ENCODE data around the gene FARP1. TPM values are rescaled to one million over a fixed set of nuclear protein-coding genes. Genes with fewer than 3 reads are reported as not detected.

Gene FARP1
- total RNA-seq, 1 donor from 2014 or later, result 71.3 TPM

GRCh38 chr13:98440390-98441055 is 297.6 kb downstream of the FARP1 start:
- intact Hi-C loops (cut with DNase I), result loop anchor here (10.0 kb wide), 1 partner anchor 404 kb away; no protein-coding TSS in a partner anchor
- no peak for DNase-seq (ENCODE audit: low spot score)

- intact Hi-C loops (cut with DNase I), result loop anchor here (10.0 kb wide), 1 partner anchor 404 kb away; no protein-coding TSS in a partner anchor
- DNase-seq (ENCODE audit: low spot score), result no peak
Observed at GRCh38 chr13:98441056-98441676, 298.3 kb downstream of the FARP1 start.

DNA sequence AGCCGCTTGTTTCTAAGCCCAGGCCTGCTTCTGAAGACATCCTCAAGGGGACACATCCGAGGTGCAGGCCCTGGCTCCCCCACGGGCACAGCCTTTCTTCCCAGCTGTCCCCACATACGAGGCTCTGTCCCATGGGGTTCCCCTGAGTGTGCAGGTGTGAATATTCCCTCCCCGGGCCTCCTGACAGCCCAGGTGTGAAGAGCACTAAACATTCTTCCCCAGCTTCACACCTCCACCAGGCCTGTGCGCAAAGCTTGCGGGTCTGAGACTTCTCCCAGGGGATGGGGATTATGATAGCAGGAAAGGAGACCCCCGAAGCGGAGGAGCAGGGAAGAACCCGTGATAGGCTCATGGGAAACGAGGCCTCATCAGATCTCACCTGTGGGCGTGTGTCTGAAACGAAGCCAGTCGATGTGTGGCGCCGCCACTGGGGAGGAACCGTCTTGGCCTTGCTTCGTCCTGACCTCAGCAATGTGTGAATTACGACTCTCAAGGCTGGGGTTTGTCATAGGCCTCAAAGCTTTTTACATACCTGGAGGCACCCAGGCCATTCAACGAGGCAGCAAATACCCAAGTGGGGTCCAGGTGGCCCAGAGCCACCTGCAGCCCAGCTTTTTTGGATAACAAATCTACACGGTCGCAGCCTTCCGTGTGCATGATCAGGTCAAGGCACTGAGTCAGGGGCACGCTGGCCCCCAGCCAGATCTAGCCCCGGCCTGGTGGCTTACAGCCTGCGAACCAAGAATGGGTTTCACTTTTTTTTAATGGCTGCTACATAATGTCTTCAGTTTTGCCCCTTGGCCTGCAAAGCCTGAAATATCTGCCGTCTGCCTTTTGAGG is 299.7 kb downstream of the FARP1 start:
- intact Hi-C loops (cut with DNase I), result loop anchor here (10.0 kb wide), 1 partner anchor 402 kb away; no protein-coding TSS in a partner anchor
- DNase-seq (ENCODE audit: low spot score), result no peak

DNA sequence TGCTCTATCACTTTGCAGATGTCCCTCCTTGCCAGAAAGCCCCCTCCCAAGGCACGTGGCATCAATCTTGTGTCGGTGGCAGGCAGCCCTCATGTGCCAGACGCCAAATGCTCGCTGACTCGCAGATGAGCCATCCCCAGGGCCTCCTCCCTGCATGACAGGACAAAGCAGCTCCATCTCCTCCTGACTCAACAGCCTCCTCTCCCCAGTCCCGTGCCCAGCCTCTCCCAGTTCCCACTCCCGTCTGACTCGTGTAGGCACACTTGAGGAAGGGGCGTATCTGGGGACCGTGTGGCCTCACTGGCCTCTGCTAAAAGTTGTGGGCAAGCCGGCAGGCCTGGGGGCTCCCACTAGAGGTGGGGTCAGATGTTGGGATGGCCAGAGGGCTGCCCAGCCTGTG is 300.4 kb downstream of the FARP1 start:
- DNase-seq (ENCODE audit: low spot score), result no peak
- intact Hi-C loops (cut with DNase I), result loop anchor here (10.0 kb wide), 1 partner anchor 401 kb away; no protein-coding TSS in a partner anchor

DNA sequence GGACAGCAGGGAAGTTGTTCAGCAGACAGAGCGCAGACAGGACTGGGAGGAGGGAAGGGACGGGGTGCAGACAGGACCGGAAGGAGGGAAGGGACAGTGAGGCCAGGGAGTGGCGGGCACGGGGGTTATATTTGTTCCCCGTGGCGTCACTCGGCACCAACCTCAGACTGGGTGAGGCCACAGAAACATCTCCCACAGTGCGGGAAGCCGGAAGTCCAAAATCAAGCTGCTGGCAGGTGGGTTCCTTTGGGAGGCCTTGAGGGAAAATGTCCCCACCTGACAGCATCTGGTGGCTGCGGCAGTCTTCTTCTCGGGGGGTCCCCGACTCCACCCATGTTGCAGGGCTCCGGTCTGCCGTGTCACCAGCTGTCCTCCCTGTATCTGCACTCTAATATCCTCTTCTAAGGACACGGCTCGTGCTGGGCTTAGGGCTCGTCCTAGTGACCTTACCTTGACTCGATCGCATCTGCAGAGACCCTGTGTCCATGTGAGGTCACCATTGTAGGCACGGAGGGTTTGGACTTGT is 301.0 kb downstream of the FARP1 start:
- intact Hi-C loops (cut with DNase I), result loop anchor here (2.0 to 10.0 kb wide), 3 partner anchors 209 to 401 kb away; no protein-coding TSS in a partner anchor
- no peak for DNase-seq (ENCODE audit: low spot score)

DNA sequence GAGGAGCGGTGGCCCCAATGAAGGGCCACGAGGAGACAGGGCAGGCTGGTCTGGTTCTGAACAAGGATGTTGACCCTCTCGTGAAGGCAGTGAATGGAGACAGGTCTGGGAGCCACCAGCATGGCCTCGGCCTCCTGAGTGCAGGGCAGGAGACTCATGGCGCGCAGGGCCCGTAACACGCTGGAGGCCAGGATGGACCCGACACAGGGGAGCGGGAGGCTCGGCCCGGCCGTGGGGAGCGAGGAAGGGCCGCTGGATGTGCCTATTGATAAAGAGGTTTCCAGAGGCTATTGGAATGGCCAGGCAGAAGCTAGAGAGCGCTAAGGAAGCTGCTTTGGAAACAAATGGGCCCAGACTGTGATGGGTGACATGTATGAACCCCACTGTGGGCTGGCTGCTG is 301.5 kb downstream of the FARP1 start:
- DNase-seq (ENCODE audit: low spot score), result no peak
- intact Hi-C loops (cut with DNase I), result loop anchor here (2.0 to 10.0 kb wide), 3 partner anchors 208 to 400 kb away; no protein-coding TSS in a partner anchor

- no peak for DNase-seq (ENCODE audit: low spot score)
- intact Hi-C loops (cut with DNase I), result loop anchor here (2.0 to 10.0 kb wide), 4 partner anchors 127 to 399 kb away; no protein-coding TSS in a partner anchor
Observed at GRCh38 chr13:98445340-98446233, 302.7 kb downstream of the FARP1 start.

DNA sequence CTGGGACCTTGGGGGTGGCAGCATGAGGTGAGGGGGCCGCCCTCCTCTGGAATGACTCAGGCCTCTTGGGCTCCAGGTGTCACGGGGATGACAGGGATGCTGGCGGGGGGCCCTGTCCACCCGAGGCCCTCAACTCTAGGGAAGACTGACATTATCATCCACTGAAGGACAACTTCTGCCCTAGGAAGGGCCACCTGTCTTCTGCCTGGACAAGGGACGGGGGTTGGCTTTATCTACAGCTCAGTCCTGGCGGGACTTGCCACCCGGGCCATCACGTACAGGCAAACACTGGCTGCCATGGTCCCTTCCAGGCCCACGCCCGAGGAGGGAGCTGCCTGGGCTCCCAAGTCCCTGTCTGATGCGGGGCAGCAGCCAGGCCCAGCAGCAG is 303.3 kb downstream of the FARP1 start:
- DNase-seq (ENCODE audit: low spot score), result no peak
- intact Hi-C loops (cut with DNase I), result loop anchor here (5.0 to 10.0 kb wide), 2 partner anchors 126 to 399 kb away; no protein-coding TSS in a partner anchor

GRCh38 chr13:98447130-98447529 is 304.2 kb downstream of the FARP1 start:
- DNase-seq (ENCODE audit: low spot score), result no peak
- intact Hi-C loops (cut with DNase I), result loop anchor here (5.0 to 10.0 kb wide), 2 partner anchors 125 to 398 kb away; no protein-coding TSS in a partner anchor

DNA sequence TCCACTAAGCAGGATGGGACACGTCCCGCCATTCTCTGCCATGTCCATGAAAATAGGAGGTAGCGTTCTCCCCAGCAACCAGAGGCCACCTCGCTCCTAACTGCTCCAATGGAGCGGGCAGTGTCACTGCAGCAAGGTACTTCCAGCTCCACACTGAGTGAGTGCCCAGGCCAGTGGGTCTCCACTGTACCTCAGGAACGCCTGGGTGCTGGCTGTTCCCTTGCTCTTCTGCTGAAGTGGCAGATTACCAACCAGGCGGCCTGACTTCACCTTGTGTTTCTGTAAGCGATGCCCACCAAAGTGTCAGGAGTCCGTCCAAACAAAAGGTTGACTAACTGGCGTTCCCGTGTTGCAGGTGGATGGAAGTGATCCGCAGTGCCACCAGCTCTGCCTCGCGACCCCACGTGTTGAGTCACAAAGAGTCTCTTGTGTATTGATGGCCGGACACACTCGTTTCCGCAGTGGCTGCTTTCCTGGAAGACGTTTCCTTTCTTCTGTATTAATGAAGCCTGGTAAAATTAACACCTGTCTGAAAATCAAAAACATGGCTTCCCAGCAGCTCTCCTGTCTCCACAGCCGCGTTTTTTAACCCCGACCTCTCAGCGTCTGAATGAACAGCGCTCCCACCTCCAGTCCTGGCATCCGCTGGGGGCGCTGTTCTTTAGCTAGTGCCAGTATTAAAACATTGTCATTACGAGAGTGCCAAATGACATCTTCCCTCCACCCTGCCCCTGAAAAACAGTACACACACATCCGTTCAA is 305.2 kb downstream of the FARP1 start:
- DNase-seq (ENCODE audit: low spot score), result no peak
- intact Hi-C loops (cut with DNase I), result loop anchor here (5.0 to 10.0 kb wide), 2 partner anchors 124 to 397 kb away; no protein-coding TSS in a partner anchor

GRCh38 chr13:98448642-98448928 is 305.7 kb downstream of the FARP1 start:
- intact Hi-C loops (cut with DNase I), result loop anchor here (5.0 to 10.0 kb wide), 2 partner anchors 124 to 396 kb away; no protein-coding TSS in a partner anchor
- no peak for DNase-seq (ENCODE audit: low spot score)

GRCh38 chr13:98449273-98449672 is 306.4 kb downstream of the FARP1 start:
- no peak for DNase-seq (ENCODE audit: low spot score)
- intact Hi-C loops (cut with DNase I), result loop anchor here (5.0 to 10.0 kb wide), 2 partner anchors 123 to 396 kb away; no protein-coding TSS in a partner anchor

DNA sequence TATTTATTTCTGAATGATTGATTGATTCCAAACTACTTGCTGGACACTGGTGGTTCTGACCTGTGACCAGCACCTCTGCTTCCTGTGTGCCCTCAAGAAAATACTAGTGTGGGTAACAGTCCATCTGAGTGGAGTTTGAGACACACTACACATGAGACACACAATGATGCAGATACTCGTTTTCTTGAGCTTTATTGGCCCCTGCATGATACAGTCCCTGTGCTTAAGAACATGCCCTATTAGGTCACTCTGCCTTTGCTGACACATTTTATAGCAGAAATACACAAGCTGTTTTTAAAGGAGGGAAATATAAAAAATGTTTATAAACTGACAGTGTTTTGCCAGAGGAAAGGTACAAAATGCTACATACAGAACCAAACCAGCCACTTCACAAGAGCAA is 307.1 kb downstream of the FARP1 start:
- intact Hi-C loops (cut with DNase I), result loop anchor here (10.0 kb wide), 1 partner anchor 375 kb away; no protein-coding TSS in a partner anchor

DNA sequence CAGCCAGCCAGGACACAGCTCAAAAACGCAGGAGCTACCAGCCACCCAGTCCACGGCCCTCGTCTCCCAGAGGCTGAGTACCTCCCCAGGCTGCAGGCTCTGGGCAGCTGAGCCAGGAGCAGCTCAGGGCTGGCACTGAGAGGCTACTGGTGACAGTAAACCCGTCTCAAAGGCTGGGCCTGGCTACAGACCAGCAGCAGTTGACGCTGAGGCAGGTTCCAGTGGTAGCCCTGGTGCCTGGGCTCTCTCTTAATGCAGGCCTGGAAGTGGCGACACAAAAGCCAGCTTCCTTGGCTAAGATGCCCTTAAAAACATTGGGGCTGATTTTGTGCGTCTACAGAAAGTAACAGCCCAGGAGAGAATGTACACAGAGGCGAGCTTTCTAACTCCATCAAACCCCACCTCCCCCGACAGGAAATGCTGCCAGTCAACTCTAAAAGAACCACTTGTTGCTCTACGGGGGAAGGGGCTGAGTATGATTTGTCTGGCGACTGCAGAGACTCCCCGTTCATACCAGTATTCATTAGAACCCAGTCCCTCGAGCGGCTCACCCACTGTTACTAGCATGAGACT is 307.7 kb downstream of the FARP1 start:
- intact Hi-C loops (cut with DNase I), result loop anchor here (10.0 kb wide), 1 partner anchor 374 kb away; no protein-coding TSS in a partner anchor

More for the DNA sequence above, 307.1 kb downstream of the FARP1 start:
- no peak for DNase-seq (ENCODE audit: low spot score)

DNA sequence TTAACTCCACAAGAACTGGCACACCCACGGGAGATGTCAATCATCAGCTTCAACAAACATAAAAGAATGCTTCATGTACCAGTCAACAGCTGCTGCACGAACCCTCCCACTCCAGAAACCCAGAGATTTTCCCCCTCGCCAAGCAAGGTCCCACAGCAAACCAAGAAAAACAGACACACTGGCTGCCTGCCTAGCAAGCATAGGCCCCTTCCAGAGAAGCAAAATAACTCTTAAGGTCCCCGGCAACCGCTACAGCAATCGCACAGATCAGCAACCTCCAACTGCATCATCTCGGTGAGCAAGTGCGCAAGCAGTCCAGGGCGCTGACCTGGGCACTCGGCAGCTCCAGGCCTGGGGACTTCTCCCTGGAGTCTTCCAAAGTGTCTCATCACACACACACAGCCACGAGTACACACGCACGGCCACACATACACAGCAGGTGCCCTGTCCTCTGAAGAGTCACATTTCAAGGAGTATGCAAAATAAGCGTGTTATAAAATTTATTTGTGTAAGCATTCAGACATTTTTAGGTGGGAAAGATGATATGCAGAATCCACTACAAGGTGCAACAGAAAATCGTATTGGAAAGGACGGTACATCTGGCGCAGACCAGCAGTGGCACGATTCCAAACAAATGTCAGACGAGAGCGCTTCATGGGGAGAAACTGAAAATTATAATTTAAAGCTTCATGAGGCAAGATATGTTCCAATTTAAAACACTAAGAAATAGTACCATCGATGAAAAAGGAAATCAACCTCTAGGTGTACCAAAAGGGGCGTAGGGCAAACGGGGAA is 309.0 kb downstream of the FARP1 start:
- no peak for DNase-seq (ENCODE audit: low spot score)
- intact Hi-C loops (cut with DNase I), result loop anchor here (10.0 kb wide), 1 partner anchor 373 kb away; no protein-coding TSS in a partner anchor

More for the DNA sequence above, 307.7 kb downstream of the FARP1 start:
- no peak for DNase-seq (ENCODE audit: low spot score)
